ENCODE data around the gene BDKRB2.

GRCh38 chr14:96161636-96162035 is 43.0 kb upstream of the BDKRB2 start:
- TF ChIP-seq, protein P1, sequence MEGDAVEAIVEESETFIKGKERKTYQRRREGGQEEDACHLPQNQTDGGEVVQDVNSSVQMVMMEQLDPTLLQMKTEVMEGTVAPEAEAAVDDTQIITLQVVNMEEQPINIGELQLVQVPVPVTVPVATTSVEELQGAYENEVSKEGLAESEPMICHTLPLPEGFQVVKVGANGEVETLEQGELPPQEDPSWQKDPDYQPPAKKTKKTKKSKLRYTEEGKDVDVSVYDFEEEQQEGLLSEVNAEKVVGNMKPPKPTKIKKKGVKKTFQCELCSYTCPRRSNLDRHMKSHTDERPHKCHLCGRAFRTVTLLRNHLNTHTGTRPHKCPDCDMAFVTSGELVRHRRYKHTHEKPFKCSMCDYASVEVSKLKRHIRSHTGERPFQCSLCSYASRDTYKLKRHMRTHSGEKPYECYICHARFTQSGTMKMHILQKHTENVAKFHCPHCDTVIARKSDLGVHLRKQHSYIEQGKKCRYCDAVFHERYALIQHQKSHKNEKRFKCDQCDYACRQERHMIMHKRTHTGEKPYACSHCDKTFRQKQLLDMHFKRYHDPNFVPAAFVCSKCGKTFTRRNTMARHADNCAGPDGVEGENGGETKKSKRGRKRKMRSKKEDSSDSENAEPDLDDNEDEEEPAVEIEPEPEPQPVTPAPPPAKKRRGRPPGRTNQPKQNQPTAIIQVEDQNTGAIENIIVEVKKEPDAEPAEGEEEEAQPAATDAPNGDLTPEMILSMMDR (conservative IDR thresholded peaks at IDR 0.05), result no peak
- TF ChIP-seq EZH2 (IDR thresholded peaks at IDR 0.05; ENCODE audit: low read depth), result no peak

All from PC-9 (cell line).